ENCODE results near the gene IL23R.

IL23R gene

DNA sequence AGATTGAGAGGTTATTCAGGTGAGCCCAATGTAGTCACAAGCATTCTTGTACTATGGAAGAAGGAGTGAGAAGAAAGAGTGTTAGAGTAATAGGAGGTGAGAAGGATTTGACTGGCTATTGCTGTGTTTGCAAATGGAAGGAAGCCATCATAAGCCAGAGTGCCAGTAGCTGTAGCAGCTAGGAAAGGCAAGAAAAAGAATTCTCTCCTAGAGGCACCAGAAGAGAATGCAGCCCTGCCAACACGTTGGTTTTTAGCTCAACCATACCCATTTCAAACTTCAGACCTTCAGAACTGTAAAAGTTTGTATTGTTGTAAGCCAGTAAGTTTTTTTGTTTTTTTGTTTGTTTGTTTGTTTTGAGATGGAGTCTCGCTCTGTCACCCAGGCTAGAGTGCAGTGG is 132.5 kb downstream of the IL23R start:
- in situ Hi-C loops (cut with MboI; ENCODE audit: low sequenced_read_pairs, unreplicated experiment), result no loop called here
- TF ChIP-seq, protein P1, sequence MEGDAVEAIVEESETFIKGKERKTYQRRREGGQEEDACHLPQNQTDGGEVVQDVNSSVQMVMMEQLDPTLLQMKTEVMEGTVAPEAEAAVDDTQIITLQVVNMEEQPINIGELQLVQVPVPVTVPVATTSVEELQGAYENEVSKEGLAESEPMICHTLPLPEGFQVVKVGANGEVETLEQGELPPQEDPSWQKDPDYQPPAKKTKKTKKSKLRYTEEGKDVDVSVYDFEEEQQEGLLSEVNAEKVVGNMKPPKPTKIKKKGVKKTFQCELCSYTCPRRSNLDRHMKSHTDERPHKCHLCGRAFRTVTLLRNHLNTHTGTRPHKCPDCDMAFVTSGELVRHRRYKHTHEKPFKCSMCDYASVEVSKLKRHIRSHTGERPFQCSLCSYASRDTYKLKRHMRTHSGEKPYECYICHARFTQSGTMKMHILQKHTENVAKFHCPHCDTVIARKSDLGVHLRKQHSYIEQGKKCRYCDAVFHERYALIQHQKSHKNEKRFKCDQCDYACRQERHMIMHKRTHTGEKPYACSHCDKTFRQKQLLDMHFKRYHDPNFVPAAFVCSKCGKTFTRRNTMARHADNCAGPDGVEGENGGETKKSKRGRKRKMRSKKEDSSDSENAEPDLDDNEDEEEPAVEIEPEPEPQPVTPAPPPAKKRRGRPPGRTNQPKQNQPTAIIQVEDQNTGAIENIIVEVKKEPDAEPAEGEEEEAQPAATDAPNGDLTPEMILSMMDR (IDR thresholded peaks at IDR 0.05; ENCODE audit: borderline replicate concordance, control extremely low read depth, extremely low read depth, insufficient read depth, missing control alignments), result no peak
- DNase-seq (ENCODE audit: low spot score), result no peak

DNA sequence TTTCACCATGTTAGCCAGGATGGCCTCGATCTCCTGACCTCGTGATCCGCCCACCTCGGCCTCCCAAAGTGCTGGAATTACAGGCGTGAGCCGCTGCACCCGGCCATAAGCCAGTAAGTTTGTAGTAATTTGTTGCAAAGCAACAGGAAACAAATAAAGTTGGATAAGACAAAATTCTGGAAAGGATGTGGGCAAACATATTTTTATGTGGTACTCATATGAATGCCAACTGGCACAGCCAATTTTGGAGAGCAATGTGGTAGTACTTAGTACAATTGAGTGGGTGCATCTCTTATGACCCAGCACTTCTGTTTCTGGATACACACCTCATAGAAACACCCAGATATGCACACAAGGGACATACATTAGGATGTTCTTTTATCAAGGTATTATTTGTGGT is 133.0 kb downstream of the IL23R start:
- TF ChIP-seq, protein P1 (IDR thresholded peaks at IDR 0.05; ENCODE audit: borderline replicate concordance, control extremely low read depth, extremely low read depth, insufficient read depth, missing control alignments), result no peak
- DNase-seq (ENCODE audit: low spot score), result no peak
- in situ Hi-C loops (cut with MboI; ENCODE audit: low sequenced_read_pairs, unreplicated experiment), result no loop called here

- in situ Hi-C loops (cut with MboI; ENCODE audit: low sequenced_read_pairs, unreplicated experiment), result no loop called here
- no peak for DNase-seq (ENCODE audit: low spot score)
- TF ChIP-seq, protein P1 (IDR thresholded peaks at IDR 0.05; ENCODE audit: borderline replicate concordance, control extremely low read depth, extremely low read depth, insufficient read depth, missing control alignments), result no peak
Measured at GRCh38 chr1:67300561-67300960, 134.3 kb downstream of the IL23R start.

DNA sequence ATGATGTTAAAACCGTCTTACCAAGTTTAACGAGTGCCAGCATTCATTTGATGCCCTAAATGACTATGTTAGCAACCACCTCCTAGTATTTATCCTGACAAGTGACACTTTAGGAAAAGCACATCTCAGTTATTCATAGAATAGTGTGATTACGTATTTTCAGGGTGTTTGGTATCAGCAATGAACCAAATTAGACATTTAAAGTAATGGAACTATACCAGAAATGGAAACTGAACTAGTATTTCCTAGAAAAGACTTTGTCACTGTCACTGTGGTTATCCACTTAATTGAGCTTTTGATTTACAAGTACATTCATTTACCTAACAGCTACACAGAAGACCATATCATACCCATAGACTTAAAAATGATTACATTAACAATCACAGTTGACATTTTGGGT is 137.8 kb downstream of the IL23R start:
- in situ Hi-C loops (cut with MboI; ENCODE audit: low sequenced_read_pairs, unreplicated experiment), result no loop called here
- TF ChIP-seq, protein P1 (IDR thresholded peaks at IDR 0.05; ENCODE audit: borderline replicate concordance, control extremely low read depth, extremely low read depth, insufficient read depth, missing control alignments), result no peak
- no peak for DNase-seq (ENCODE audit: low spot score)

GRCh38 chr1:67306547-67306946 is 140.3 kb downstream of the IL23R start:
- DNase-seq (ENCODE audit: low spot score), result no peak
- TF ChIP-seq, protein P1 (IDR thresholded peaks at IDR 0.05; ENCODE audit: borderline replicate concordance, control extremely low read depth, extremely low read depth, insufficient read depth, missing control alignments), result no peak
- in situ Hi-C loops (cut with MboI; ENCODE audit: low sequenced_read_pairs, unreplicated experiment), result no loop called here

DNA sequence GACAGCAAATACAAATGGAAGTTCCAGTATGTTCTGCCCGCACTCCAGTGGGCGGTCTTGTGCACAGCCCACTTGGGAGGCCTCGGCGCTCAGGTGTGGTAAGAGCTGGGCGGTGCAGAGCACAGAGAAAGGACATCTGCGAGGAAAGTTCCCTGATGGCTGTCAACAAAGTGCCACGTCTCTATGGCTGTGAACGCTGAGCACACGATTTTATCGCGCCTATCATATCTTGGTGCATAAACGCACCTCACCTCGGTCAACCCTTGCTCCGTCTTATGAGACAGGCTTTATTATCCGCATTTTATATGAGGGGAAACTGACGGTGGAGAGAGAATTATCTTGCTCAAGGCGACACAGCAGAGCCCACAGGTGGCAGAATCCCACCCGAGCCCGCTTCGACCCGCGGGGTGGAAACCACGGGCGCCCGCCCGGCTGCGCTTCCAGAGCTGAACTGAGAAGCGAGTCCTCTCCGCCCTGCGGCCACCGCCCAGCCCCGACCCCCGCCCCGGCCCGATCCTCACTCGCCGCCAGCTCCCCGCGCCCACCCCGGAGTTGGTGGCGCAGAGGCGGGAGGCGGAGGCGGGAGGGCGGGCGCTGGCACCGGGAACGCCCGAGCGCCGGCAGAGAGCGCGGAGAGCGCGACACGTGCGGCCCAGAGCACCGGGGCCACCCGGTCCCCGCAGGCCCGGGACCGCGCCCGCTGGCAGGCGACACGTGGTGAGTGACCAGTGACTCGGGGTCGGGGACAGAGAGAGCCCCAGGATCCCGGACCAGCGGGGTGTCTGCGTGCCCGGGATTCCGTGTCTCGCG is 141.2 kb downstream of the IL23R start, which contains the start of gene IL12RB2:
TSS of gene IL12RB2 (plus strand) at position 623 of the 810 bp plus-strand sequence. CDS start 12,496 bp downstream, outside the sequence.
- in situ Hi-C loops (cut with MboI; ENCODE audit: low sequenced_read_pairs, unreplicated experiment), result no loop called here
- TF ChIP-seq, protein P1 (IDR thresholded peaks at IDR 0.05; ENCODE audit: borderline replicate concordance, control extremely low read depth, extremely low read depth, insufficient read depth, missing control alignments), result no peak
- peak; percentile 67 for DNase-seq (ENCODE audit: low spot score)

All from GM13976 (cell line).